Right lobe of liver (tissue), 6 donors: ENCODE measurements around the gene AKAP8L. TPM values are rescaled to one million over a fixed set of nuclear protein-coding genes. Genes with fewer than 3 reads are reported as not detected.

Experiments
- ATAC-seq, 4 donors: fragments of 200-7000 bp; cut with Tn5 transposase; one replicate each; pipeline ENCODE4 v1.9.1; 2020; ENCODE audit warnings: mild to moderate bottlenecking in 4 of 4, moderate library complexity in 4 of 4
- DNase-seq, 3 donors: peaks; one replicate each; pipeline ENCODE4 v3.0.0-alpha.2; 2020
- H3K27ac ChIP-seq, 3 donors: fragments of 200-600 bp; one replicate each; pipeline ENCODE4 v1.8.0; 2022
- H3K27me3 ChIP-seq, 2 donors: fragments of 200-600 bp; one replicate each; pipeline ENCODE4 v1.8.0; 2022
- H3K36me3 ChIP-seq, 4 donors: fragments of 200-600 bp; sonication (generic) in 1 of 4; one replicate each; pipeline versions ENCODE4 v1.5.1 to v1.8.0; 2017 to 2022; ENCODE audit warnings: control low read depth in 1 of 4
- H3K4me1 ChIP-seq, 4 donors: fragments of 200-600 bp; sonication (generic) in 1 of 4; one replicate each; pipeline versions ENCODE4 v1.5.1 to v1.8.0; 2017 to 2022; ENCODE audit warnings: control low read depth in 1 of 4
- H3K4me3 ChIP-seq, 3 donors: fragments of 200-600 bp; one replicate each; pipeline ENCODE4 v1.8.0; 2022
- H3K9me3 ChIP-seq, 4 donors: fragments of 200-600 bp; sonication (generic) in 1 of 4; one replicate each; pipeline versions ENCODE4 v1.5.1 to v1.8.0; 2017 to 2022; ENCODE audit warnings: control low read depth in 1 of 4
- CTCF ChIP-seq, 4 donors: fragments of 200-600 bp in 3 of 4; fragments of 450-650 bp in 1 of 4; IDR thresholded peaks; one replicate each; pipeline versions ENCODE4 v1.5.1 to v1.8.0; 2016 to 2022; ENCODE audit warnings: antibody characterized with exemption in 4 of 4, mild to moderate bottlenecking in 2 of 4
- POLR2A ChIP-seq: fragments of 450-650 bp; IDR thresholded peaks from one replicate; pipeline ENCODE4 v1.6.1; 2017; ENCODE audit warnings: antibody characterized with exemption, mild to moderate bottlenecking
- WGBS: methylation state at CpG from one replicate; pipeline ENCODE4 v1.1.6; 2018; ENCODE audit warnings: low coverage, low lambda C conversion rate; ENCODE audit not compliant: insufficient coverage; ENCODE audit errors: missing lambda C conversion rate; 5-methylcytosine and 5-hydroxymethylcytosine counted together
- intact Hi-C, 2 donors: fragments of 100-400 bp; cut with DNase I; formaldehyde crosslinking; loops; one replicate each; pipeline versions ENCODE4 v1.11.2 to v1.14.1; 2022
- total RNA-seq, 6 experiments: library from RNA; depleted of rRNA in 2 of 6; stranded (reverse); fragments of >200 nt in 2 of 6; fragmentation: NEBNext Ultra II Directional in 3 of 6; extraction: Animal tissue kit (Norgen Biotek cat#: 25700) in 3 of 6; gene quantifications; one replicate each; pipeline versions ENCODE4 v1.1.0 to v1.2.4, GENCODE V29; 2016 to 2023
- donor health status: DM: no; HTN: yes; CAD: no.
- donor health status: DM: no; HTN: no; CAD: no.
- donor health status: DM: no; HTN: no; CAD: no.
- donor health status: DM: no; HTN: yes; CAD: no.
- donor health status: DM: no; HTN: yes; CAD: no.

AKAP8L gene
- total RNA-seq, 6 experiments from 2014 or later = 27.4 to 69.4 (median 49.6) TPM

GRCh38 chr19:15424692-15425272, 6.0 kb upstream of the AKAP8L start:
- Histone ChIP-seq H3K9me3 (no peaks in the 10 kb centered on the region), H3K4me3 (no peak overlapping the region), H3K4me1 (peaks cover 2 to 29% (median 9%) of the 10 kb centered on the region in 4 donors), H3K36me3 (peaks cover 0 to 35% (median 6%) of the 10 kb centered on the region in 4 donors), H3K27ac (no peak overlapping the region), H3K27me3 (no peaks in the 10 kb centered on the region)
- ATAC-seq (no peak), DNase-seq (no peak)
- TF ChIP-seq CTCF (IDR thresholded peaks at IDR 0.05) (no peak), POLR2A (no peak)
- intact Hi-C loops = no loop called here
- WGBS = no CpG with 5 or more reads among the region's 38 CpGs

GRCh38 chr19:15424121-15424520, 5.3 kb upstream of the AKAP8L start:
- Histone ChIP-seq H3K4me3 (no peak overlapping the region), H3K9me3 (no peaks in the 10 kb centered on the region), H3K27ac (no peak overlapping the region), H3K4me1 (peaks cover 2 to 29% (median 12%) of the 10 kb centered on the region in 4 donors), H3K27me3 (no peaks in the 10 kb centered on the region), H3K36me3 (peaks cover 0 to 35% (median 6%) of the 10 kb centered on the region in 4 donors)
- DNase-seq = no peak
- intact Hi-C loops = no loop called here
- no peak for ATAC-seq
- 60% methylated on average over 1 of the region's 13 CpGs for WGBS
- TF ChIP-seq POLR2A (no peak), CTCF (IDR thresholded peaks at IDR 0.05) (no peak)

- Histone ChIP-seq H3K4me3 (no peak overlapping the region), H3K9me3 (no peaks in the 10 kb centered on the region), H3K4me1 (peaks cover 2 to 29% (median 12%) of the 10 kb centered on the region in 4 donors), H3K36me3 (peaks cover 0 to 35% (median 6%) of the 10 kb centered on the region in 4 donors), H3K27me3 (no peaks in the 10 kb centered on the region), H3K27ac (peak overlapping the region in 1 of 3 donors; percentile 89)
- TF ChIP-seq CTCF (IDR thresholded peaks at IDR 0.05) = no peak
- TF ChIP-seq POLR2A = no peak
- ATAC-seq (no peak), DNase-seq (no peak)
- WGBS = 100% methylated on average over 1 of the region's 6 CpGs
- intact Hi-C loops = no loop called here
Measured at GRCh38 chr19:15423130-15423529, 4.3 kb upstream of the AKAP8L start.

GRCh38 chr19:15422296-15423075, 3.7 kb upstream of the AKAP8L start:
- peaks cover 0 to 35% (median 6%) of the 10 kb centered on the region in 4 donors for H3K36me3 ChIP-seq
- no peaks in the 10 kb centered on the region for H3K27me3 ChIP-seq
- TF ChIP-seq CTCF (IDR thresholded peaks at IDR 0.05) (no peak), POLR2A (no peak)
- no peak overlapping the region for H3K4me3 ChIP-seq
- H3K27ac ChIP-seq = peak overlapping the region; percentile 57 to 90 (median 89)
- ATAC-seq (no peak), DNase-seq (peak in 1 of 3 donors; percentile 47)
- peaks cover 2 to 34% (median 12%) of the 10 kb centered on the region in 4 donors for H3K4me1 ChIP-seq
- intact Hi-C loops = no loop called here
- no peaks in the 10 kb centered on the region for H3K9me3 ChIP-seq
- 91% methylated on average over 6 of the region's 22 CpGs for WGBS
